ENCODE results near the gene NFKBIZ.
"Not testable (repeated sequence)": the region's sequence is repeated elsewhere in the genome, so short reads cannot be mapped to it uniquely, and the experiment has no call there.

Gene NFKBIZ

GRCh38 chr3:101879623-101880284, 30.4 kb downstream of the NFKBIZ start:
- H3K4me3 ChIP-seq (ENCODE audit: control insufficient read depth, low read depth, low read length) = no peak overlapping the region
- TF ChIP-seq CTCF (conservative IDR thresholded peaks at IDR 0.05; ENCODE audit: control insufficient read depth, insufficient read depth, low read depth, low read length) = no peak
- no peak for DNase-seq (ENCODE audit: low read depth)

- TF ChIP-seq CTCF (conservative IDR thresholded peaks at IDR 0.05; ENCODE audit: control insufficient read depth, insufficient read depth, low read depth, low read length) = no peak
- H3K4me3 ChIP-seq (ENCODE audit: control insufficient read depth, low read depth, low read length) = no peak overlapping the region
- DNase-seq (ENCODE audit: low read depth) = no peak
Observed at GRCh38 chr3:101884776-101885175, 35.5 kb downstream of the NFKBIZ start.

- DNase-seq (ENCODE audit: low read depth); H3K4me3 ChIP-seq (ENCODE audit: control insufficient read depth, low read depth, low read length): not testable (repeated sequence)
Observed at GRCh38 chr3:101885584-101885983, 36.3 kb downstream of the NFKBIZ start.

- no peak for TF ChIP-seq CTCF (conservative IDR thresholded peaks at IDR 0.05; ENCODE audit: control insufficient read depth, insufficient read depth, low read depth, low read length)
- no peak overlapping the region for H3K4me3 ChIP-seq (ENCODE audit: control insufficient read depth, low read depth, low read length)
- no peak for DNase-seq (ENCODE audit: low read depth)
Observed at GRCh38 chr3:101886626-101887025, 37.3 kb downstream of the NFKBIZ start.

GRCh38 chr3:101888653-101889052, 39.3 kb downstream of the NFKBIZ start:
- H3K4me3 ChIP-seq (ENCODE audit: control insufficient read depth, low read depth, low read length) = no peak overlapping the region
- no peak for DNase-seq (ENCODE audit: low read depth)
- no peak for TF ChIP-seq CTCF (conservative IDR thresholded peaks at IDR 0.05; ENCODE audit: control insufficient read depth, insufficient read depth, low read depth, low read length)

GRCh38 chr3:101890716-101891115, 41.4 kb downstream of the NFKBIZ start:
- H3K4me3 ChIP-seq (ENCODE audit: control insufficient read depth, low read depth, low read length) = no peak overlapping the region
- peak; percentile 72 for DNase-seq (ENCODE audit: low read depth)
- TF ChIP-seq CTCF (conservative IDR thresholded peaks at IDR 0.05; ENCODE audit: control insufficient read depth, insufficient read depth, low read depth, low read length) = no peak

GRCh38 chr3:101892648-101893047, 43.3 kb downstream of the NFKBIZ start:
- no peak for TF ChIP-seq CTCF (conservative IDR thresholded peaks at IDR 0.05; ENCODE audit: control insufficient read depth, insufficient read depth, low read depth, low read length)
- no peak for DNase-seq (ENCODE audit: low read depth)
- no peak overlapping the region for H3K4me3 ChIP-seq (ENCODE audit: control insufficient read depth, low read depth, low read length)
